ENCODE results near the gene CD37.
"Not testable (repeated sequence)": the region's sequence is repeated elsewhere in the genome, so short reads cannot be mapped to it uniquely, and the experiment has no call there.

CD37 gene

DNA sequence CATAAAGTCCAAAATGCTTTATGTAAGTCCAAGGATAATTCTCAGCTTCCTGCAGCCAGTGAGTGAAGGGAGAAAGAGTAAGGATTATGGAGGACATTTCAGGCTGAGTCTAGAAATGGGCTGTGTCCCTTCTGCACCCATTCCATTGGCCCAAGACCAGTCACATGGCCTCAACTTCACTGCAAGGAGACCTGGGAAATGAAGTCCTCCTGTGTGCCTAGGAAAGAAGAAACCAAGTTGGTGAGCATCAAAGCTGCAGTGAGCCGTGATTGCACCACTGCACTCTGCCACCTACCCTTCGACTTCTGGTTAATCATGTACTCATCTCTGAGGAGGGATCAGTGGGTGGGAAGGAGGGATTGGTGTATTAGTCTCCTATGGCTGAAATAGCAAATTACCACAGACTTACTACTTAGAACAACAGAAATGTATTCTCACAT, 3.6 kb upstream of the CD37 start:
- peak; percentile 37 for DNase-seq

DNA sequence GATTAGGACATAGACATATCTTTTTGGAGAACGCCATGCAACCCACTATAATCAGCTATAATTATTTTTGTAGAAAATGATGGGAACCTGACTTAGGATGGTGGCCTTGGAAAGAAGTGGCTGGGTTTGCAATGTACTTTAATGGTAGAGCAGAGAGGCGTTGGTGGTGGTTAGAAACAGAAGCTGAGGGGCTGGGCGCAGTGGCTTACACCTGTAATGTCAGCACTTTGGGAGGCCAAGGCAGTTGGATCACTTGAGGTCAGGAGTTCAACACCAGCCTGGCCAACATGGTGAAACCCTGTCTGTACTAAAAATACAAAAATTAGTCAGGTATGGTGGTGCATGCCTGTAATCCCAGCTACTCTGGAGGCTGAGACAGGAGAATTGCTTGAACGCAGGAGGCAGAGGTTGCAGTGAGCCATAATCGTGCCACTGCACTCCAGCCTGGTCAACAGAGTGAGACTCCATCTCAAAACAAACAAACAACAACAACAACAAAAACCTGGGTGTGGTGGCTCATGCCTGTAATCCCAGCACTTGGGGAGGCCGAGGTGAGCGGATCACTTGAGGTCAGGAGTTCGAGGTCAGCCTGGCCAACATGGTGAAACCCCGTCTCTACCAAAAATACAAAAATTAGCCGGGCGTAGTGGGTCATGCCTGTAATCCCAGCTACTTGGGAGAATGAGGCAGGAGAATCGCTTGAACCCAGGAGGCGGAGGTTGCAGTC, 2.4 kb upstream of the CD37 start:
- DNase-seq: not testable (repeated sequence)

DNA sequence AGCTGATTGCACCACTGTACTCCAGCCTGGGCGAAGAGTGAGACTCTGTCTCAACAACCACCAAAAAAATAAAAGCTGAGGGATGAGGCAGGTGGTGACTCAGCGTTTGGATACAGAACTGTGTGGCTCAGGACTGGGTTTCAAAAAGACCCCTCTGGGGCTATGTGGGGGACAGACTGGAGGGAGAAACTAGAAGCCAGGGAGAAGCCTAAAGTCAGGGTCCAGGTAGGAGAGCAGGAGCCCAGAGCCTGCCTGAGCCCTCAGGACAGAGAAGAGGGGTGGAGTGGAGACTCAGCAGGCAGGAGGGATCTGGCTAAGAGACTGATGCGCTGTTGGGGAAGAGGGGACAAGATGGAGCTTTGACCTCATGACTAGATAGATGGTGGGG, 1.8 kb upstream of the CD37 start:
- DNase-seq: no peak

DNA sequence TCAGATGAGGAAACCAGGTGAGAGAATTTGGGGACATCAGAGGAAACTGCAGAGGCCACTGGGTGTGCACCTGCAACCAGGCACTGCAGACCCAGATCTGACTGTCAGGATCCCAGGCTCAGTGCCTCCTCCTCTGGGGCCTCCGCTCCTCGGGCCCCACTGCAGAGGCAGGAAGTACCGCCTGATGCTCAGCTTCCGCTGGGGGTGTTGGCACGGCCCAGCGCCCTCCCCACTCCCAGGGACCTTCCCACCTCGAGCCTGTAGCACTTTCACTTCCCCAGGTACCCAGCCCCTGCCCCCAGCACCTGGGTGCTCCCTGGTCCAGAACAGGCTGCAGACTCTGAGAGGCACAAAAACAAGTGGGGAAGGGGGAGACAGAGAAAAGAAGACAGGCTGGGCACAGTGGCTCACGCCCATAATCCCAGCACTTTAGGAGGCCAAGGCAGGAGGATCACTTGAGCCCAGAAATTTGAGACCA, 1.4 kb upstream of the CD37 start:
- DNase-seq: no peak

DNA sequence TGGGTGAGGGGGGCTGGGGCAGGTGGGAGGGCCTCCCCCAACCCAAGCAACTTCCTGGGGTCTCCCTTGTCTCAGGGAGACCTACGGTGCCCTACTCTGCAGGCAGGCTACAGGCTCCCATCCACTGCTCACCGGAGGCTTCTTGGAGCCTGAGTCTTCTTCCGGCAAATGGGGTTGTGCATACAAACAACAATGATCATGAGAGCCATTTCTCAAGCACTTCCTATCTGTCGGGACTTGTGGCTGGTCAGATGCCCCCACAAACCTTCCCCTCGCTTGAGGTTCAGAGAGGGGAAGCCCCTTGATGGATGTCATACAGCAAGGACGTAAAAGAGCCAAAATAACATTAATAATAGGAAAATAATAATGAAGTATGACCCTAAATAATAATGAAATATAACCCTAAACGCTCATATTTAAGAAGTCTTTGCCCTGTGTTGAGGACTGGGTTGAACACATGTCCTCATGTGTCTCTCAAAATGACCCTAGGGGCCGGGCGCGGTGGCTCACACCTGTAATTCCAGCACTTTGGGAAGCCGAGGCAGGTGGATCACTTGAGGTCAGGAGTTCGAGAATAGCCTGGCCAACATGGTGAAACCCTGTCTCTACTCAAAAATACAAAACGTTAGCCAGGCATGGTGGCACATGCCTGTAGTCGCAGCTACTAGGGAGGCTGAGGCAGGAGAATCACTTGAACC, 727 bp downstream of the CD37 start:
- DNase-seq: no peak

DNA sequence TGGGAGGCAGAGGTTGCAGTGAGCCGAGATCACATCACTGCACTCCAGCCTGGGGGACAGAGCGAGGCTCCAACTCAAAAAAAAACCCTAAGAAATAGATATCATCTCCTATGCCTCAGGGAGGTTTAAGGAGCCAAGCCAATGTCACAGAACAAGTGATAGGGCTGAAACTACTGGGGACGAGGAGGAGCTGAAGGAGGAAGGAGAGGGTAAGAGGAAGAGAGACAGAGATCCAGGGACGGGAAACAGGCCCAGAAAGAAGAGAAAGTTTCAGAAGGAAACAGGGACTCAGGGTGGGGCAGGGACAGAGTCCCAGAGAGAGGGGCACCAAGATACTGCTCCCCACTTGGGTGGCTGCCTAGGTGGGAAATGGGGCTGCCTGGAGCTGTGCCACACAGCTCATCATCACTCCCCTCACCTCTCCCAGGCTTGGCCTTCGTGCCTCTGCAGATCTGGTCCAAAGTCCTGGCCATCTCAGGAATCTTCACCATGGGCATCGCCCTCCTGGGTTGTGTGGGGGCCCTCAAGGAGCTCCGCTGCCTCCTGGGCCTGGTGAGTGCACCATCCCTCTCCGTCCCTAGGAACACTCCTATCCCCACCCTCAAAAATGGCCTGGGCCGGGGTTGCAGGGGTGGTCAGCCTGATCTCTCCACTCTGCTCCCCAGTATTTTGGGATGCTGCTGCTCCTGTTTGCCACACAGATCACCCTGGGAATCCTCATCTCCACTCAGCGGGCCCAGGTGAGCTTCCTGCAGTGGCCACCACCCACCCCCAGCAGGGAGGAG, 1.5 kb downstream of the CD37 start:
- DNase-seq: no peak

DNA sequence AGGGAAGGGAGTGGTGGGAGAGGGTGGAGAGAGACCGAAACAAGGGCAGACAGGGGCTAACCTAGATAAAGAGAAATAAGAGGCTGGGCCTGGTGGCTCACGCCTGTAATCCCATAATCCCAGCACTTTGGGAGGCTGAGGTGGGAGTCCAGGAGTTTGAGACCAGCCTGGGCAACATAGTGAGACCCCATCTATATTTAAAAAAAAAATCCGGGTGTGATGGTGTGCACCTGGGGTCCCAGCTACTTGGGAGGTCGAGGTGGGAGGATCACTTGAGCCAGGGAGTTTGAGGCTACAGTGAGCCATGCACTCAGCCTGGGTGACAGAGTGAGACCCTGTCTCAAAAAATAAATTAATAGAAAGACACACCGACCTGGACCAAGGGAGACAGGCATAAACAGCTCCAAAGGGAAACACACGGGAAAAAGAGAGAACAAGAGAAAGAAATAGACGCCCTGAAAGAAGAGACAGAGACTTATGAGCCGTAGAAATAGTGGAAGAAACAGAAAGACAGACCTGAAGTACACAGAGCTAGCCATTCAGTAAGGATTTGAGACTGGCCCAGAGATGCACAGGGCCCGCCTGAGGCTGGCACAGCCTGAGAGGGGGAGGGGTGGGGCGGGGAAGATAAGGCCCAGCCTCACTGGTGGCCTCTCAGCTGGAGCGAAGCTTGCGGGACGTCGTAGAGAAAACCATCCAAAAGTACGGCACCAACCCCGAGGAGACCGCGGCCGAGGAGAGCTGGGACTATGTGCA, 2.2 kb downstream of the CD37 start:
- no peak for DNase-seq

DNA sequence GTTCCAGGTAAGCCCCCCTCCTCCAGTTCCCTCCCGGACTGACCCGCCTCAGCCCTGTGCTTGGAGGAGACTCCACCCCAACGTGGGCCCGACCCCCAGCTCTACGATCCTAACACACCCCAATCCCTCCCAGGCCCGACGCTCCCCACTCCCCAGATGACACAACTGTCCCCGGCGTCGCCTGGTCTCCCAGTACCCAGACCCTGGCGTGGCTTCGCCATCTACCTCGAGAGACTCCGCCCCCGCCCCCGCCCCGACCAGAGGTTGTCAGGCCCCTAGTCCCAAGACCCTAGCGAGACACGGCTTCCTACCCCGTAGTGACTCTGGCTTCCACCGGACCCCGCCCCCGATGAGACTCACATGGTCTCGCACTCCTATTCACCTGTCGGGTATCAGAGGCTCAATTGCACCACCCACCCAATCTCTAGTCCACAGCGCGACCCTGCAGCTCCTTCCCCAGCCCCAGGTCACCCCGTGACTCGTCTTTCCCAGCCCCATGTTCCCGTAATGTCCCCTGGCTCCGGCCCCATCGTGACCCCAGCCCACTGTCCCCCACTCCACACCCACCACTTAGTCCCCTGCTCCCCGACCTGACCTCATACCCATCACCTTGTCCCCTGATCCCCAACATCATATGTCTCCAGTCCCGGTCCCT, 2.9 kb downstream of the CD37 start:
- no peak for DNase-seq

DNA sequence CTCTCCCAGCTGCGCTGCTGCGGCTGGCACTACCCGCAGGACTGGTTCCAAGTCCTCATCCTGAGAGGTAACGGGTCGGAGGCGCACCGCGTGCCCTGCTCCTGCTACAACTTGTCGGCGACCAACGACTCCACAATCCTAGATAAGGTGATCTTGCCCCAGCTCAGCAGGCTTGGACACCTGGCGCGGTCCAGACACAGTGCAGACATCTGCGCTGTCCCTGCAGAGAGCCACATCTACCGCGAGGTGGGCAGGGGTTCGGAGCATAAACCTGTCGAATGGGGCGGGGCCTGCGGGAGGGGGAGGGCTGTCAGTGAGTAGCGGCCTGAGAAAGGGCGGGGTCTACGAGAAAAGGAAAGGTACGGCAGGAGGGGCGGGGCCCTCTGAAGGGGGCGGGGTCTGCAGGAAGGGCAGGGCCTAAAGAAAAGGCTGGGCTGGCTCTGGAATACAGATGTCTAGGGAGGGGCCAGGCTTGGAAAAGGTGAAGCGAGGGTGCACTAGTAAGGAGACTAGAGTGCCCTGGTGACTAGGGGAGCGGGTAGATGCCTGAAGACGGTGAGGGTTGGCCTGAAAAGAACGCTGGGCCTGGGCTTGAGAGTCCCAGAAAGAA, 3.6 kb downstream of the CD37 start:
- no peak for DNase-seq

DNA sequence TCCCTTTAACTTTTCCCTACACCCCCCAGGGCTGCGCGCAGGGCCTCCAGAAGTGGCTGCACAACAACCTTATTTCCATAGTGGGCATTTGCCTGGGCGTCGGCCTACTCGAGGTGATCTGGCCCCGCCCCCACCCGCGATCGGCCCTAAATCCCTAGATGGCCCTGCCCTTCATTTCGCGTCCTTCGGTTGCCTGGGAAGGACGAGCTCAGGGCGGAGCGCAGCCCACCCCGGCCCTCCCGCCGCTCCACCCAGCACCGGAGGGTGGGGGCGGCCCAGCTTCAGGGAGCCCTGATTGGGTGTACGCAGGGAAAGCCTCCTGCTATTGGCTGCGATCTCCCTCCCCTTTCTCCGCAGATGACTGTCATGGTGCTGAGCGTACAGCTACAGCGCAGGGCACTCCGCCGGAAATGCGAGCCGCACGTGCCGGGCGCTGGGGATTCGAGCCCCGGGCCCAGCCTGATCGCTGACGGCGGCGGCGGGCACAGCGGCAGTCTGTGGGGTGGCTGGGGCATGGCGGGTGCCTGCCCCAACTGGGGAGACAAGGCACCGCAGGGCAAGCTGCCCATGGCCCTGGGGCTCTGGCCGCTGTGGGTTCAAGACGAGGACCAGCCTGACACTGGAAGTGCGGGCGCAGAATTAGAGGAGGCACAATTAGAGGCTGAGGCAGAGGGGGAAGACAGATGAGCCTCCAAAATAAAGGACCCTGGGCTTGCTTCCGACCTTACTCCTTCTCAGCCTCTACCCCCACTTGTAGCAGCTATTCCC, 4.3 kb downstream of the CD37 start:
- DNase-seq: peak; percentile 38

DNA sequence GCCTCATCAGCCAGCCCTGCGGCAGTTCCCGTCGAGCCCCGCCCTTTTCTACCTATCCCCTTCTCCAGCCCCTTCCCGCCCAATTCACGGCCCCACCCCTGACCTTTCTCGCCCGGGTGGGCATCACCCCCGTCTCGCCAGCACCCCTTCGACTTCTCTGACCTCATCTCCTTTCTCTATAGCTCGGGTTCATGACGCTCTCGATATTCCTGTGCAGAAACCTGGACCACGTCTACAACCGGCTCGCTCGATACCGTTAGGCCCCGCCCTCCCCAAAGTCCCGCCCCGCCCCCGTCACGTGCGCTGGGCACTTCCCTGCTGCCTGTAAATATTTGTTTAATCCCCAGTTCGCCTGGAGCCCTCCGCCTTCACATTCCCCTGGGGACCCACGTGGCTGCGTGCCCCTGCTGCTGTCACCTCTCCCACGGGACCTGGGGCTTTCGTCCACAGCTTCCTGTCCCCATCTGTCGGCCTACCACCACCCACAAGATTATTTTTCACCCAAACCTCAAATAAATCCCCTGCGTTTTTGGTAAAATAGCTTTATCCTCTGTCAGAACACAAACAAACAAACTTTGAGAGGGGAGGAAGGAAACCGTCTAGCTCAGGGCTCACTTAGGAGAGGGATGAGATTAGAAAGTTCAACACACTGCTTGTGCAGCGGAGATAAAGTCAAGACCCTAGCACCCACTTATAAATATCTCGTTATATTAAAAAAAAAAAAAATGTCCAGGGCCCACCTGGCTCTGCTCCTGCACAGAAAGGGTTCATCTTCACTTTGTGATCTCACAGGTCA, 5.1 kb downstream of the CD37 start:
- DNase-seq: peak; percentile 90

DNA sequence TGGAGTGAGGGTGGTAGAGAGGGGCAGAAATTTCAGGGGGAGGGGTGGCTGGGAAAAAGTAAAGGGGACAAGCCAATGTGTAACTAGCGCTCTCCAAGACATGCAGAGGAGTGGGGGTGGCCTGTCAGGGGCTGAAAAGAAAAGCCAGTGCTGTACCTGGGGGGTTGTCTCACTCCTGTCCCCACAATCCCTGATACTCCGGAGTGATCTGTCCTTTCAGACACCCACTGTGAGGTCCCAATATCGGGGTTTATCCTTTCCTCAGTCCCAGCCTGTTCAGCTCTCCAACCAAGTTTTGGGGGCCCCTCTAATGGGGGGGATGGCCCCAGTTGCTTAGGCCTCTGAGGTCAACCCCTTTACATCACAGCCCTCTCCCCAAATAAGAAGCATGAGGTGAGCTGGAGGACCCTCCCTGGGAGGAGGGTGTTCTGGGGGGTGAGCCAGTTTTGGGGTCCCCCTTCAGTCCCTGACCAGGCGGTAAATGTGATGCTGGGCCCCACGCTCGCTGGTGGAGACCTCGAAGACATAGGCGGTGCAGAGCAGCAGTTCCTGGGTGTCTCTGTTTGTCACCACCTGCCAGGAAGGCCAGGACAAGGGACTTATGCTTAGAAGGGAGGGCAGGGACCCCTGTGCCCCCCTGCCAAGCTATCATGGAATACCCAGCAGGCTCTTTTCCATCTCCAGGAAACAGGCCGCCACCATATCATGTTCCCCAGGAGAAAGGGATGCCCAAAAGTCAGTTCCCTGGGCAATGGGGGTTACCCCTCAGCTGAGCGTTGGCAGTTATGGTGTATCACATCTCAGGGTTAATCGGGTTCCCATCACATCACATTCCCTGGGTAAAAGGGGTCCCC, 5.9 kb downstream of the CD37 start:
- DNase-seq: no peak

DNA sequence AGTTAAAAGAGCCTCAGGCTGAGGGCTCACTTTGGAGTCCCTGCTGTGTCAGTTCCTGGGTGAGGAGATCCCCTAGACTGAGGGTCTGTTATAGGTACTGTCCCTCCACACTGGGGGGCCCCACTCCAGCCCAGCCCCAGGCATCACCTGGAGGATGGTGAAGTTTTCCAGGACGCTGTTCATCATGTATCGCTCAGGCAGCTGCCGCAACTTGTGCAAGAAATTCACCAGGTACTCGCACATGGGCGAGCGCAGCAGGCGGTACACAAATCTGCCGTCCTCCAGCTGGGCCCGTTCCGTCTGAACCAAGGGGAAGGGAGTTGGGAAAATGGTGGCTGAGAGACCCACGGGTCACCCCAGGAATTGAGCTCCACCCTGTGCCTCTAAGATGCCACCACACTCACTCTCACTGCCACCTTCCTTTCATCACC, 7.1 kb downstream of the CD37 start:
- no peak for DNase-seq

DNA sequence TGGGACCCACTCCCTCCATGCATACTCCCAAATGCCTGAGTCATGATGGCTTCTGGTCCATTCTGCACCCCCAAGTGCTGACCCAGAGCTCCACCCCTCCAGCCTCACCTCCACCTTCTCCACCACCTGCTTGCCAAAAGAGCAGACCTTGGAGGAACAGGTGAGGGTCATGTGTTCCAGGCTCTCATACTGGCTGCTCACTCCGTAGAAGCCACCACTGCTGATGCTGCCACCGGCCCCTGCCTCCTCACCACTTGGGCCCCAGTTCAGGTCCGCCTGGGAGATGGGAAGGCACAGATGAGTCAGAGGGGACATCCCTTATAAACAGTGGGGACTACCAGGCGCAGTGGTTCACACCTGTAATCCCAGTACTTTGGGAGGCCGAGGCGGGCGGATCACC, 7.9 kb downstream of the CD37 start:
- DNase-seq: no peak

DNA sequence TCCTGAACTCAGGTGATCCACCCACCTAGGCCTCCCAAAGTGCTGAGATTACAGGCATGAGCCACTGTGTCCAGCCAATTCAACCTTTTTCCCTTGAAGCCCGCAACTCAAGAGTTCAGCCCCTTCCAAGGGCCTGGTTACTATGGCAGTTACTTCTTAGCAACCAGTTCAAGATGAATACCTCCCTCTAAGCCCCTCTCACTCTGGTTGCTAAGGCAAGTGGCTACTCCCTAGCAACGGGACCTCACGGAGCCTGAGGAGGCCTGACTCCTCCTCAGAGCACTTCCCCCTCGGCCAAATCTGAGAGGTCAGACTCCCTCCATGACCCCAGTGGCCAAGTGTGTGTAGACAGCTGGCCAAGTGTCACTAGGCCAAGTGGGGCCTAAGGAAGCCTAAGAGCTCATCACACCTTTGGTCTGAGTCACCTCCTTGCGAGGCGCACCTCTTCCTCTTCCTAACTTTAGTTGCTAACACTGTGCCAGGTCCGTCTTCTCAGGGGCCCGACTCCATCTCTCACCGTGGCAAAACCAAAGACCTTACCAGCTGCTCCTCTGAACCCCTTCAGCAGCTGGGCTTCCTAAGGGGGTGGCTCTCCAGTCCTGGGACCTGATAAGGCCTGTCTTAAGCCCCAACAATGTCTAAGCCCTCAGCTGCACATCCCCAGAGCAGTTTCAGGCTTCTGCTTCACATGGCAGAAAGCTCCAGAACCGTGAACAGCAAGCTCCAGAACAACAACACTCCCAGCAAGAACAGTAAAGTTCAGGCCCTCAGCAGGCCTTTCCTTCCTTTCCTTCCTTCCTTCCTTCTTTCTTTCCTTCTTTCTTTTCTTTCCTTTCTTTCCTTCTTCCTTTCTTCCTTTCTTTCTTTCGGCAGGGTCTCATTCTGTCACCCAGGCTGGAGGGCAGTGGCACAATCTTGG, 9.6 kb downstream of the CD37 start:
- DNase-seq: no peak

DNA sequence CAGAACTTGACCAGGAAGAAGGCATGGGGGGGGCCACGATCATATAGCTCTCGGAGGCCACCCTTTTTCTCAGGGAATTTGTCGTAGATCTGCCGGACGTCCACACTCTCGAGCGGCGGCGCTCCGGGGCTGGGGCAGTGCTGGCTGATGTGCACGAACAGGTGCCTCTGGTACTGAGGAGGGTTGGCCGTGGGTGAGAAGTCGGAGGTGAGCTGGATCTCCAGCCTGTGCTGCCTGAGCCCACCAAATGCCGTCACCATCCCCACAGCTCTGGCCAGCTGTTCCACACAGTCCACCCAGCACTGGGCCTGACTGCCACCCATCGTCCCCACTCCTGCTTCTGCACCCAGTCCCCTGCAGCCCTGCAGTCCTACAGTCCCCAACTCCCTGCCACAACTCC, 12.0 kb downstream of the CD37 start:
- no peak for DNase-seq

DNA sequence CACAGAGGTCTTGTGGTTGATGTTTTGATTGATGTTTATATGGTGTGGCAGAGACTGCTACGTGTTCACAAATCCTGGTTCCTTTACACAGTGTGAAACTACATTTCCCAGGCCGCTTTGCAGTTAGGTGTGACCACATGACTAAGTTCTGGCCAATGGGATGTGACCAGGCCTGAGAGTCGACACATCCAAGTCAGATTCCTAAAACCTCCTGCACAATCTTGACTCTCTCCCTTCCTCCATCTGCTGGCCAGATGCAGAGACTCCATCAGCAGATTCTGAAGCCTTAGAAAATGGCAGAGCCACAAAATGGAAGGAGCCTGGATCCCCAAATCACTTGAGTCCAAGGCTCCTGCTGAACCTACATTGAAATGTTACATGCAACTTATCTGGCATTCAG, 12.6 kb downstream of the CD37 start:
- peak; percentile 79 for DNase-seq
